Muscle layer of colon (tissue), 2 donors: ENCODE data around the gene PRKG1.

Experiments
- H3K27ac ChIP-seq: one replicate; pipeline ENCODE4 v1.7.0; 2013; ENCODE audit warnings: low read depth, mild to moderate bottlenecking, low read length, moderate library complexity
- H3K27me3 ChIP-seq, 2 donors: one replicate each; pipeline ENCODE4 v1.7.0; 2013; ENCODE audit warnings: low read length in 2 of 2, mild to moderate bottlenecking in 2 of 2; ENCODE audit not compliant: insufficient read depth in 2 of 2, control insufficient read depth in 1 of 2
- H3K36me3 ChIP-seq: one replicate; pipeline ENCODE4 v1.7.0; 2013; ENCODE audit warnings: mild to moderate bottlenecking, low read length; ENCODE audit not compliant: insufficient read depth
- H3K4me1 ChIP-seq: one replicate; pipeline ENCODE4 v1.7.0; 2013; ENCODE audit warnings: mild to moderate bottlenecking, low read length; ENCODE audit not compliant: insufficient read depth
- H3K4me3 ChIP-seq, 2 donors: one replicate each; pipeline ENCODE4 v1.7.0; 2013; ENCODE audit warnings: low read length in 2 of 2, low read depth in 1 of 2, mild to moderate bottlenecking in 1 of 2, moderate library complexity in 1 of 2
- H3K9ac ChIP-seq: one replicate; pipeline ENCODE4 v1.7.0; 2013; ENCODE audit warnings: low read length
- H3K9me3 ChIP-seq: one replicate; pipeline ENCODE4 v1.7.0; 2013; ENCODE audit warnings: mild to moderate bottlenecking, low read length
- donor health status: abdominal sarcoma.
- donor health status: Adenocarcinoma of cecum.

PRKG1 gene

DNA sequence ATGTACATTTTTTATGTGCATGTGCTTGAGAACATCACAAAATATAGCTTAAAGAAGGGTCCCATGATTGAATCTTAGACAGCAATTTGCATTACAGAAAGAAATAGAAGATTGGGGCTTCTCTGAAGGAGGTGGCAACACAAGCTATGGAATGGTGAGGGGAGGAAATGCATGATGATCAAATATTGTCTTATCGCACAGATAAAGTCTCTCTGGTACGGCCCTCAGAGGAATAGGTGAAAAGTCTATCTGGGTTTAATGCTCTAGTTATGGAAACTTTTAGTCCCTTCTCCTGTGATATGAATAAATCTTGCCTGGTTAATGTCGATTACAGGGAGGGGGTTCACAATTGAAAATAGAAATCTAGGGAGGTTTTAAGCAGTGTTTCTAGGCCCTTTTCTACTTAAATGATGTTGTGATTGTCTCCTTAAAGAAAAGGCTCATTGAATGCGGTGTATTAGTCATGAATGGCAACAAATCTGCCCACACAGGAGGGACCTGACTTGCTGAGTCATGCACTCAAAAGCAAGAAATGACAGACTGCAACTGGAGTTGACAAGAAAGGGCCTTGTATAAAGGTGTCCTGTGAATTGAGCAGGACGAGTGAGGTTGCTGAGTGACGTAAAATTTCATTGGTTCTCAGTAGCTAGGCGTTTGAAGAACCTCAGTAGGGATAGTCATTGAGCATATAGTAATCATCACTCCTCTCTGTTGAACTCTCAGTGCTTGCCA is 758.5 kb downstream of the PRKG1 start:
- Histone ChIP-seq H3K4me1 (no peaks in the 10 kb centered on the region), H3K36me3 (no peaks in the 10 kb centered on the region), H3K4me3 (no peak overlapping the region), H3K9me3 (no peaks in the 10 kb centered on the region), H3K27me3 (no peaks in the 10 kb centered on the region), H3K27ac (no peak overlapping the region), H3K9ac (no peak overlapping the region)

DNA sequence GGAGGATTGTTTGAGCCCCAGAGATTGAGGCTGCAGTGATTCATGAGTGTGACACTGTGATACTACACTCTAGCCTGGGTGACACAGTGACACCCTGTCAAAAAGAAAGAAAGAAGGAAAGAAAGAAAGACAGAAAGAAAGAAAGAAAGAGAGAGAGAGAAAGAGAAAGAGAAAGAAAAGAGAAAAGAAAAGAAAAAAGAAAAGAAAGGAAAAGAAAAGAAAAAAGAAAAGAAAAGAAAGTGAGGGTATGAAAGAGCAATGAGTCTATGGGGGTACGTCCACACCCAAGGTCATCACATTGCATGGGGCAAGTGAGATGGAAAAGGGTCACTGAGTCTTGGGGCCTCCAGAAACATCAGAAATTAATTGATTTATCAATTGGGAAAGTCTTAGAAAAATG is 760.3 kb downstream of the PRKG1 start:
- H3K36me3 ChIP-seq = no peaks in the 10 kb centered on the region
- H3K9me3 ChIP-seq = no peaks in the 10 kb centered on the region
- no peaks in the 10 kb centered on the region for H3K27me3 ChIP-seq
- no peak overlapping the region for H3K9ac ChIP-seq
- no peaks in the 10 kb centered on the region for H3K4me1 ChIP-seq
- H3K27ac ChIP-seq = no peak overlapping the region
- H3K4me3 ChIP-seq = no peak overlapping the region

DNA sequence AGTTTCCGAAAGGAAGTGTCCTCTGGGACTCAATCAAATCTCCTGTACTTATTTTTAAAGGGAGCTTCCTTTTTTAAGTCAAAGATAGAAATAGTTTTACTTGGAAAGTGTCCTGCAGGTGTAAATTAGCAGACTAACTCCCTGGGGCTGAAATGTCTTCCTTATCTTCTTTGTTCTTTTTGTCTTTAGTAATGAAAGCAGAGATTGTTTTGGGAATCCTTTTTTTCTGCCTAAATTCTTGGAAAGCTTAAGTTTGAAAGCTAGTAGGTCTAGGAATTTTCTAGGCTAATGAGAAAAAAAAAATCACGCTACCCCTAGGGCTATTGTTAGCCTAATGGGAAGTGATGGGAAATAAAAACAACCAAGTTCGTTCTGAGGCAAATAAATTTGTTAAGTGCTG is 764.2 kb downstream of the PRKG1 start:
- Histone ChIP-seq H3K27me3 (no peaks in the 10 kb centered on the region), H3K9ac (no peak overlapping the region), H3K9me3 (no peaks in the 10 kb centered on the region), H3K4me1 (no peaks in the 10 kb centered on the region), H3K27ac (no peak overlapping the region), H3K36me3 (no peaks in the 10 kb centered on the region), H3K4me3 (no peak overlapping the region)

DNA sequence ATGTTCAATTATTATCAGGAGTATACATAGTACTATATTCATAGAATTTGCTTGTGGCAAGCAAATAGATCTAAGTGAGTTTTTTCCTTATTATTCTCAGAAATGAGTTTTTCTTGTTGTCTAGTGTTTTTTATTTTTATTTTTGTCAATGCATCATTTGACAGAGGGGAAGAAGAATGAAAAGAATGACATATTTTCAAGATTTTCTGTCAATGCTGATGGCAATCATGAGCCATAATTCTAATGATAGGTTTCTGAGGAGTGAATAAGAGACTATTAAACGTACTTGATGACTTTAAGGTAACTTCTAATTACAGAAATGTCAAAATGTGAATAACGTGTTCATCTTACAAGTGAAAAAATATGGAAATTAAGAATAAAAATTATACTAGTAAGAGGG is 769.7 kb downstream of the PRKG1 start:
- Histone ChIP-seq H3K4me1 (no peaks in the 10 kb centered on the region), H3K9ac (no peak overlapping the region), H3K9me3 (no peaks in the 10 kb centered on the region), H3K27ac (no peak overlapping the region), H3K4me3 (no peak overlapping the region), H3K27me3 (no peaks in the 10 kb centered on the region), H3K36me3 (no peaks in the 10 kb centered on the region)

DNA sequence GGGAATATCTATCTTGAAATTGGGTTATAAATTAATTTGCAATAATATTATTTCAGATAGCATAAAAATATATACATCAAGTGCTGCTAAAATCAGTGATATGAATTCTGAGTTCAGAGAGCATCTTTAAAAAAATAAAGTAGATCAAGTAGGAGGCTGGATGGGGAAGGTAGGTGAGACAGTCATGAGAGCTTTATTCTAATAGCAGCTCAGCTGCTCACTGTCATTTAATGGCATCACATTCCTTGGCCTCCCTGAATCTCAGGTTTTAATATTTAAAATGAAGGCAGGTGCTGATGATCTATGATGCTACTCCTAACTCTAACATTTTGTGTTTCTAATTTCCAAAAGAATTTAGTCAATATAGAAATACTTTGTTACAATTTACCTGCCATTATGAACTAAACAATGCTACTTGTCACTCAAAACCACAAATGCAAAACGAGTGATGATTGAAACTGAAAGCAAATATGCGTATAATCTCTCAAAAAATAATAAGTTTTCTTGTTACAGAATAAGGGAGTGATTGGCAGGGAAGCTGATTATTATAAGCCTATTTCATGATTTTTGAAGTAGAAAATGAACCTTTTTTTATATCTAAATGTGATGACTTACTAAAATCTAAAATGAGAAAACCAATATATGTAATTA is 772.7 kb downstream of the PRKG1 start:
- H3K9me3 ChIP-seq = no peaks in the 10 kb centered on the region
- no peaks in the 10 kb centered on the region for H3K36me3 ChIP-seq
- H3K27ac ChIP-seq = no peak overlapping the region
- H3K4me1 ChIP-seq = no peaks in the 10 kb centered on the region
- H3K9ac ChIP-seq = no peak overlapping the region
- H3K27me3 ChIP-seq = no peaks in the 10 kb centered on the region
- H3K4me3 ChIP-seq = no peak overlapping the region

DNA sequence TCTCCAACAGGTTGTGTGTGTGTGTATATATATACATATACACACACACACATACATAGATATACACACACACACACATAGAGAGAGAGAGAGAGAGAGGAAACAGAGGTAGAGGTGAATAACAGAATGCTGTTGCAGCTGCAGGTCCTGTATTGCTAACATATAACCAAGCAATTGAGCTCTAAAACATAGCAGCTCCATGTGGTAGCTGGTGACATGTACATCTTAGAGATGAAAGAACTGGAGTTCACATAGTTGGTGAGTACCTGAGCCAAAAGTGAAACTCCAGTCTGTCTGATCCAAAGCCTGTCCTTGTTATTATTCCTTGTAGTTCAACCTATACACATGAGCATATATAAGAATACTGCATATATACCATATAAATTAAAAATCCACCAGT is 778.0 kb downstream of the PRKG1 start:
- Histone ChIP-seq H3K9ac (no peak overlapping the region), H3K9me3 (no peaks in the 10 kb centered on the region), H3K4me1 (no peaks in the 10 kb centered on the region), H3K27me3 (no peaks in the 10 kb centered on the region), H3K36me3 (no peaks in the 10 kb centered on the region), H3K27ac (no peak overlapping the region), H3K4me3 (no peak overlapping the region)

DNA sequence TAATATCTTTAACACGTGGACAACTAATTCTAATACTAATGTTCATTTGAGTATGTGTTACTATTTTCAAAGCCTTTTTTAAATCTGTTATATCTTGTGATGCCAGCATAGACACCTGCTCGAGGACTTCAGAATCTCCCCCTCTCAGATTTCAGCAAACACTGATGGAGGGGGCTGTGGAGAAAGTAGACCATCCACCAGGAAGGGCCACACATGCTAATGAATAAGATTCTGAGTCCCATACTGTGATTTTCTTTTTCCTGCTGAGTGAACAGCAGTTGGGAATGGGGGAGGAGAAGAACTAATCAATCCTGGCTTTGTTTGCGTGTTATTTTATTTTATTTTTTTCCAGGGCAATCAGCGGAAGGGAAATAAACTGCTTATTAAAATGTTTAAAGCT is 783.0 kb downstream of the PRKG1 start:
- H3K4me1 ChIP-seq = peaks cover 14% of the 10 kb centered on the region
- no peak overlapping the region for H3K9ac ChIP-seq
- H3K4me3 ChIP-seq = no peak overlapping the region
- H3K9me3 ChIP-seq = no peaks in the 10 kb centered on the region
- H3K27me3 ChIP-seq = no peaks in the 10 kb centered on the region
- H3K36me3 ChIP-seq = no peaks in the 10 kb centered on the region
- H3K27ac ChIP-seq = no peak overlapping the region

DNA sequence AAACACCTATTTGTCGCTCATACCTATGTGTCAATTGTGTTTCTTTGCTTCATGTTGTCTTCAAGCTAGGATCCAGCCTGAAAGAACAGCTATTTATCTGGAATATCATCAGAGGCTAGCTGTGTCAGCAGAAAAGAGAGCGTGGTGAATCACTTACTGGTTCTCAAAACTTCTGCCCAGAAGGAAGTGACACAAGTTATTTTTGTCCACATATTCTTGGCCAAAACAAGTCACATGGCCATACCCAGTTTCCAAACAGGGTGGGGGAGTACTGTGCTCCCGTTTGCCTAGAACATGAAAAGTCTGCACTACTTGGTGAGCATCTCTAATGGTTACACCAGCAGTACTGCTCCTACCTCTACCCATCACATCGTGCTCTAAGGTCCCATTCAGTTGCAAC is 786.0 kb downstream of the PRKG1 start:
- Histone ChIP-seq H3K27ac (no peak overlapping the region), H3K9ac (no peak overlapping the region), H3K4me3 (no peak overlapping the region), H3K27me3 (no peaks in the 10 kb centered on the region), H3K4me1 (peaks cover 14% of the 10 kb centered on the region), H3K9me3 (no peaks in the 10 kb centered on the region), H3K36me3 (no peaks in the 10 kb centered on the region)

DNA sequence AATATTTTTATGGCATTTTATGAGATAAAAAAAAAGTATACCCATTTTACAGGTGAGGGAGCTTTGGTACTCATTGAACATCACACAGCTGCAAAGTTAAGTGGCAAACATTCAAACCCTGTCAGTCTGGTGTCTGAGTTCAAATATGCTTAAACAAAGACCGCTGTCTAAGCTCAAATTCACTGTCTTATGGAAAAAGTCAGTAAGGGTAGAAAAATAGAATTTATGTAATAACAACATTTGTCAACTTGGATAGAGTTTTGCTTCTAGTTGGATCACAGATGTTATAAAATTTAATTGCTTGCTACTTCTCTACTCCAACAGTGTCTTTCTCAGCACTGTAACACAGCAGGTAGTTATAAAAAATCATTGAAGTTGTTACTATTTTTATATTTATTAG is 786.8 kb downstream of the PRKG1 start:
- Histone ChIP-seq H3K27ac (no peak overlapping the region), H3K4me1 (peaks cover 14% of the 10 kb centered on the region), H3K27me3 (no peaks in the 10 kb centered on the region), H3K9me3 (no peaks in the 10 kb centered on the region), H3K4me3 (no peak overlapping the region), H3K36me3 (no peaks in the 10 kb centered on the region), H3K9ac (no peak overlapping the region)

DNA sequence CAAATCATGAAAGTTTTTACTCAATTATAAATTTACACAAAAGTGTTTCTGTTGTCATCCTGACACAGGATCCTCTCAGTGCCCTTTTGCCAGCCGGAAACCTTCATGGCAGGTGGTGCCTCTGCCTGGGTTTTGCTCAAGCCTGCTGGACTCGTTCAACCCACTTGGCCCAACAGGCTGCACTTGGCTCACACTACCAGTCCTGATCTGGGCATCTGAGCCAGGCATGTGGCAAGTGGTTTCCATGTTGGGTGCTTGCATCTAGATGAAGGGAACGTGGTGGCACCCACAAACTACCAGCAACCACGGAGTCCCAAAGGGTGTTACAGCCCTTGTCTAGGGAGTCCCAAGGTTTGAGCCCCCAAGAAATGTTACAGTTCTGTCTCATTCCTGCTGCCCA is 787.4 kb downstream of the PRKG1 start:
- Histone ChIP-seq H3K27ac (no peak overlapping the region), H3K4me1 (peaks cover 14% of the 10 kb centered on the region), H3K9ac (no peak overlapping the region), H3K9me3 (no peaks in the 10 kb centered on the region), H3K4me3 (no peak overlapping the region), H3K27me3 (no peaks in the 10 kb centered on the region), H3K36me3 (no peaks in the 10 kb centered on the region)

DNA sequence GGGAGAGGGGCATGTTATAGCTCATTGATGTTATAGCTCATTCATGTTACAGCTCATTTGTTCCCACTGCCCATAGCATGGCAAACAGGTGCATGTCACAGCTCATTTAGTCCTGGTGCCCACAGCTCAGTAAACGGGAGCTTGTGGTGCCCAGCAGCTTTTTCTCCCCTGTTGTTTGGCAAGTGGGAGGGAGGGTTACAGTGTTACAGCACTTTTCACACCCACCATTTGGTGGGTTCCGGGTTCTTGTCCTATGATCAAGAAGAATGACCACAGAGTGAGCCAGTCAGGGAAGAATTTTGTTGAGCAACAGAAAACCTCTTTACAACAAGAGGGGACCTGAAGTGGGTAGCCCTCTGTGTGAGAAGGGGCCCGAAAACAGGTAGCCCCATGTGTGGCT is 787.9 kb downstream of the PRKG1 start:
- Histone ChIP-seq H3K27me3 (no peaks in the 10 kb centered on the region), H3K27ac (no peak overlapping the region), H3K9me3 (no peaks in the 10 kb centered on the region), H3K4me3 (no peak overlapping the region), H3K36me3 (no peaks in the 10 kb centered on the region), H3K4me1 (peaks cover 14% of the 10 kb centered on the region), H3K9ac (no peak overlapping the region)

DNA sequence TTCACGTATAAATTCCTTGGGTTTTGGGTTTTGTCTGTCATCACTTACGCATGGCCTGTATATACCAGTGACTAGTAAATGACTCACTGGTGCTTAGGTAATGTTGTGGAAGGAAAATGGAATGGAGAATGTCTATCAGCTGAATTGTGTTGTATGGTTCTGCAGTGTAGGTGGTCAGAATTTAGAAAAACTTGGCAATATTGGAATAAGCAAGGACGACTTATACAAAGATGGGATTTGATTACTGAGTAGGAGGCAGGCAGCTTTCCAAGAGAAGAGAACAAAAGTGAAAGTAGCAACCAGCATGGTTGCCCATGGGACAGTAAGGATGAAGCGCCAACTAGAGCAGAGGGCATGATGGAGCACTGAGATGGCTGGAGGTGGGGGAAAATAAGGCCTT is 793.7 kb downstream of the PRKG1 start:
- Histone ChIP-seq H3K4me1 (no peaks in the 10 kb centered on the region), H3K9me3 (no peaks in the 10 kb centered on the region), H3K27ac (no peak overlapping the region), H3K36me3 (no peaks in the 10 kb centered on the region), H3K9ac (no peak overlapping the region), H3K4me3 (no peak overlapping the region), H3K27me3 (no peaks in the 10 kb centered on the region)
